ENCODE results near the gene RBM33. TPM values are rescaled to one million over a fixed set of nuclear protein-coding genes. Genes with fewer than 3 reads are reported as not detected.

RBM33 gene
- polyA plus RNA-seq, 3 donors, result 15.0 to 27.7 (median 22.2) TPM

DNA sequence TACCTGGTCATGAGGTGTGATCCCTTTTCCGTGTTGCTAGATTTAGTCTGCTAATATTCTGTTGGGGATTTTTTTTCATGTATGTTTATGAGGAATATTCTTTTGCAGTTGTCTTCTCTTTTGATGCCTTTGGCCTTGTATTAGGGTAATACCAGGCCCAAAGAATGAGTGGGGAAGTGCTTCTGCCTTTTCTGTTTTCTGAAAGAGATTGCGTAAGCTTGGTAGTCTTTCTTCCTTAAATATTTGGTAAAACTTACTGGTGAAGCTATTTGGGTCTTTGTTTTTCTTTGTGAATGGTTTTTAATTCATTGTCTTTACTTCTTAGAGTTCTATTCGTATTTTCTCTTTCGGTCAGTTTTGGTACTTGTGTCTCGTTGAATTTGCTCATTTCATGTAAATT, 116.7 kb downstream of the RBM33 start:
- H3K36me3 ChIP-seq (replicated peaks in 1 of 2; ENCODE audit: control insufficient read depth in 1 of 2, insufficient read depth in 2 of 2, low read length in 2 of 2), result peaks cover 19 to 56% of the 10 kb centered on the region in 2 donors
- H3K9me3 ChIP-seq (replicated peaks in 1 of 2; ENCODE audit: control insufficient read depth in 1 of 2, insufficient read depth in 1 of 2, low read length in 2 of 2), result peaks cover 0 to 3% of the 10 kb centered on the region in 2 donors
- peak overlapping the region; percentile 61 to 64 for H3K27ac ChIP-seq (ENCODE audit: low read depth in 1 of 2, low read length in 2 of 2)
- H3K4me3 ChIP-seq (replicated peaks in 1 of 3; ENCODE audit: low read depth in 2 of 3, low read length in 3 of 3), result peak overlapping the region in 1 of 3 experiments; percentile 11
- TF ChIP-seq, protein P1, sequence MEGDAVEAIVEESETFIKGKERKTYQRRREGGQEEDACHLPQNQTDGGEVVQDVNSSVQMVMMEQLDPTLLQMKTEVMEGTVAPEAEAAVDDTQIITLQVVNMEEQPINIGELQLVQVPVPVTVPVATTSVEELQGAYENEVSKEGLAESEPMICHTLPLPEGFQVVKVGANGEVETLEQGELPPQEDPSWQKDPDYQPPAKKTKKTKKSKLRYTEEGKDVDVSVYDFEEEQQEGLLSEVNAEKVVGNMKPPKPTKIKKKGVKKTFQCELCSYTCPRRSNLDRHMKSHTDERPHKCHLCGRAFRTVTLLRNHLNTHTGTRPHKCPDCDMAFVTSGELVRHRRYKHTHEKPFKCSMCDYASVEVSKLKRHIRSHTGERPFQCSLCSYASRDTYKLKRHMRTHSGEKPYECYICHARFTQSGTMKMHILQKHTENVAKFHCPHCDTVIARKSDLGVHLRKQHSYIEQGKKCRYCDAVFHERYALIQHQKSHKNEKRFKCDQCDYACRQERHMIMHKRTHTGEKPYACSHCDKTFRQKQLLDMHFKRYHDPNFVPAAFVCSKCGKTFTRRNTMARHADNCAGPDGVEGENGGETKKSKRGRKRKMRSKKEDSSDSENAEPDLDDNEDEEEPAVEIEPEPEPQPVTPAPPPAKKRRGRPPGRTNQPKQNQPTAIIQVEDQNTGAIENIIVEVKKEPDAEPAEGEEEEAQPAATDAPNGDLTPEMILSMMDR (IDR thresholded peaks at IDR 0.05), result no peak
- peak; percentile 51 to 76 (median 76) for DNase-seq
- H3K36me3 Mint-ChIP-seq, result peaks cover 50 to 61% of the 10 kb centered on the region in 2 donors
- H3K27me3 Mint-ChIP-seq (ENCODE audit: low read depth in 3 of 3), result peaks cover 0 to 1% (median 0%) of the 10 kb centered on the region in 3 donors
- H3K79me2 ChIP-seq (ENCODE audit: insufficient read depth, low read length), result peaks cover 78% of the 10 kb centered on the region
- peak overlapping the region in 1 of 2 donors; percentile 73 for H3K4me3 Mint-ChIP-seq
- H3K9ac ChIP-seq (ENCODE audit: insufficient read depth, low read length, poor library complexity, severe bottlenecking), result no peak overlapping the region
- peaks cover 0 to 6% (median 0%) of the 10 kb centered on the region in 7 donors for H3K9me3 Mint-ChIP-seq
- peak overlapping the region; percentile 78 to 90 (median 87) for H3K27ac Mint-ChIP-seq
- peaks cover 63% of the 10 kb centered on the region for H3K4me1 Mint-ChIP-seq
- peaks cover 61 to 65% of the 10 kb centered on the region in 2 donors for H3K4me1 ChIP-seq (ENCODE audit: control insufficient read depth in 1 of 2, insufficient read depth in 2 of 2, low read length in 2 of 2)
- peaks cover 87% of the 10 kb centered on the region for H4K20me1 ChIP-seq (ENCODE audit: insufficient read depth, low read length)
- WGBS (ENCODE audit: insufficient coverage), result 38% methylated on average over 4 of the region's 5 CpGs
- intact Hi-C loops (cut with micrococcal nuclease), result loop anchor here in 1 of 2 donors (10.0 kb wide), 1 partner anchor 836 kb away; no protein-coding TSS in a partner anchor
- H3K4me2 ChIP-seq (replicated peaks; ENCODE audit: extremely low read depth, low read length, poor library complexity, severe bottlenecking), result peak overlapping the region; percentile 29
- H3K27me3 ChIP-seq (ENCODE audit: control insufficient read depth in 2 of 2, insufficient read depth in 2 of 2, low read length in 2 of 2), result no peaks in the 10 kb centered on the region
- no peak overlapping the region for H2AFZ ChIP-seq (ENCODE audit: insufficient read depth, low read depth, low read length, poor library complexity, severe bottlenecking)

DNA sequence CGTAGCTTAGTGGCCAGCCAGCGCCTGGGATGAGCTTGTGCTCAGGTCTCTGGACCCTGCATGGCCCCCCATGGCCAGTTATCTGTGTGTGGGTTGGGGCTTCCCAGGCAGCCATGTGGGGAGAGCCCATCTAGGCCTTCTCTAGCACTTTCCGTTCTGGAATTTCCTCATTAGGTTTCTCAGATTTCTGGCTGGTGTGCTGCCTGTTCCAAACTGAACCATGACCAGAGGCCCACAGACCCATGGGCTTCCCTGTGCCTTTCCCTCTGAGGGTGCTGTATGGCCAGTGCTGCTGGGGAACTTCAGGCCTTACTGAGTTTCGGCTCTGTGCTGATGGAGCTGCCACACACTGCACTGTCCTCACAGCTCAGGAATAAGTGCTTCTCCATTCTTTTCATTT, 117.6 kb downstream of the RBM33 start:
- Histone ChIP-seq H3K27ac (ENCODE audit: low read depth in 1 of 2, low read length in 2 of 2) (peak overlapping the region; percentile 61 to 63), H3K79me2 (ENCODE audit: insufficient read depth, low read length) (peaks cover 78% of the 10 kb centered on the region), H3K4me3 (replicated peaks in 1 of 3; ENCODE audit: low read depth in 2 of 3, low read length in 3 of 3) (peak overlapping the region in 1 of 3 experiments; percentile 11), H3K9me3 (replicated peaks in 1 of 2; ENCODE audit: control insufficient read depth in 1 of 2, insufficient read depth in 1 of 2, low read length in 2 of 2) (peaks cover 0 to 3% of the 10 kb centered on the region in 2 donors), H2AFZ (ENCODE audit: insufficient read depth, low read depth, low read length, poor library complexity, severe bottlenecking) (no peak overlapping the region), H3K4me1 (ENCODE audit: control insufficient read depth in 1 of 2, insufficient read depth in 2 of 2, low read length in 2 of 2) (peaks cover 54 to 57% of the 10 kb centered on the region in 2 donors), H3K36me3 (replicated peaks in 1 of 2; ENCODE audit: control insufficient read depth in 1 of 2, insufficient read depth in 2 of 2, low read length in 2 of 2) (peaks cover 28 to 65% of the 10 kb centered on the region in 2 donors), H3K4me2 (replicated peaks; ENCODE audit: extremely low read depth, low read length, poor library complexity, severe bottlenecking) (peak overlapping the region; percentile 29), H3K9ac (ENCODE audit: insufficient read depth, low read length, poor library complexity, severe bottlenecking) (no peak overlapping the region), H4K20me1 (ENCODE audit: insufficient read depth, low read length) (peaks cover 84% of the 10 kb centered on the region), H3K27me3 (ENCODE audit: control insufficient read depth in 2 of 2, insufficient read depth in 2 of 2, low read length in 2 of 2) (no peaks in the 10 kb centered on the region)
- peak overlapping the region; percentile 78 to 90 (median 87) for H3K27ac Mint-ChIP-seq
- peaks cover 57 to 69% of the 10 kb centered on the region in 2 donors for H3K36me3 Mint-ChIP-seq
- peaks cover 0 to 1% (median 0%) of the 10 kb centered on the region in 3 donors for H3K27me3 Mint-ChIP-seq (ENCODE audit: low read depth in 3 of 3)
- WGBS (ENCODE audit: insufficient coverage), result 90% methylated on average over 2 of the region's 4 CpGs
- peak overlapping the region in 1 of 2 donors; percentile 73 for H3K4me3 Mint-ChIP-seq
- intact Hi-C loops (cut with micrococcal nuclease), result loop anchor here in 1 of 2 donors (10.0 kb wide), 1 partner anchor 837 kb away; no protein-coding TSS in a partner anchor
- TF ChIP-seq, protein P1 (IDR thresholded peaks at IDR 0.05), result no peak
- H3K4me1 Mint-ChIP-seq, result peaks cover 54% of the 10 kb centered on the region
- H3K9me3 Mint-ChIP-seq, result peaks cover 0 to 6% (median 0%) of the 10 kb centered on the region in 7 donors
- DNase-seq, result peak in 1 of 3 donors; percentile 35
